ENCODE data around the gene TMEM37. TPM values are rescaled to one million over a fixed set of nuclear protein-coding genes. Genes with fewer than 3 reads are reported as not detected.
A peak's percentile ranks its signal among the peaks of the same experiment; 100 is the strongest.

Gene TMEM37
- total and polyA plus RNA-seq, 2 experiments from 2014 or later = 52.6 to 123 TPM

- no peaks in the 10 kb centered on the region for H3K36me3 ChIP-seq (replicated peaks; ENCODE audit: insufficient read depth, low read depth)
- no peak for TF ChIP-seq EZH2 (IDR thresholded peaks at IDR 0.05; ENCODE audit: borderline replicate concordance)
- no peak for TF ChIP-seq CTCF (IDR thresholded peaks at IDR 0.05; ENCODE audit: poor library complexity)
- TF ChIP-seq EZH2phosphoT487 (IDR thresholded peaks at IDR 0.05; ENCODE audit: low read depth, severe bottlenecking, unreplicated experiment) = no peak
- peaks cover 50% of the 10 kb centered on the region for H3K4me1 ChIP-seq (ENCODE audit: insufficient read depth)
- no peaks in the 10 kb centered on the region for H3K9me3 ChIP-seq (ENCODE audit: low read depth)
- H3K27ac ChIP-seq = peak overlapping the region; percentile 85
- peak; percentile 7 for DNase-seq (ENCODE audit: low spot score)
- 56% methylated on average over 7 of the region's 7 CpGs for WGBS (ENCODE audit: low lambda C conversion rate, missing lambda C conversion rate)
- H3K4me3 ChIP-seq = no peak overlapping the region
- no peak overlapping the region for H2AFZ ChIP-seq
- H4K20me1 ChIP-seq (ENCODE audit: insufficient read depth, poor library complexity, severe bottlenecking) = no peaks in the 10 kb centered on the region
- no peaks in the 10 kb centered on the region for H3K79me2 ChIP-seq
- no peaks in the 10 kb centered on the region for H3K9me2 ChIP-seq (replicated peaks; ENCODE audit: insufficient read depth)
- H3K4me2 ChIP-seq = no peak overlapping the region
- no peaks in the 10 kb centered on the region for H3K27me3 ChIP-seq
These were observed 55.2 kb downstream of the TMEM37 start for GRCh38 chr2:119486886-119487285.

- peaks cover 55% of the 10 kb centered on the region for H3K4me1 ChIP-seq (ENCODE audit: insufficient read depth)
- H3K9me2 ChIP-seq (replicated peaks; ENCODE audit: insufficient read depth) = no peaks in the 10 kb centered on the region
- no peaks in the 10 kb centered on the region for H3K9me3 ChIP-seq (ENCODE audit: low read depth)
- no peak overlapping the region for H3K4me3 ChIP-seq
- 43% methylated on average over 9 of the region's 9 CpGs for WGBS (ENCODE audit: low lambda C conversion rate, missing lambda C conversion rate)
- no peak for TF ChIP-seq EZH2phosphoT487 (IDR thresholded peaks at IDR 0.05; ENCODE audit: low read depth, severe bottlenecking, unreplicated experiment)
- TF ChIP-seq CTCF (IDR thresholded peaks at IDR 0.05; ENCODE audit: poor library complexity) = no peak
- TF ChIP-seq EZH2 (IDR thresholded peaks at IDR 0.05; ENCODE audit: borderline replicate concordance) = no peak
- H3K36me3 ChIP-seq (replicated peaks; ENCODE audit: insufficient read depth, low read depth) = no peaks in the 10 kb centered on the region
- H3K79me2 ChIP-seq = no peaks in the 10 kb centered on the region
- no peaks in the 10 kb centered on the region for H3K27me3 ChIP-seq
- H3K27ac ChIP-seq = peak overlapping the region; percentile 96
- H3K4me2 ChIP-seq = no peak overlapping the region
- no peak overlapping the region for H2AFZ ChIP-seq
- DNase-seq (ENCODE audit: low spot score) = peak; percentile 89
- H4K20me1 ChIP-seq (ENCODE audit: insufficient read depth, poor library complexity, severe bottlenecking) = no peaks in the 10 kb centered on the region
These were observed 56.0 kb downstream of the TMEM37 start for GRCh38 chr2:119487434-119488244.

Other genes with a start within 250 kb of the TMEM37 start
- 10.2 and 11.2 TPM in 2 replicates for gene STEAP3, start 208.0 kb upstream of the TMEM37 start, total RNA-seq
- gene STEAP3, start 208.0 kb upstream of the TMEM37 start, polyA plus RNA-seq = 7.1 and 12.0 TPM in 2 replicates
- gene C2orf76, start 65.0 kb upstream of the TMEM37 start, total RNA-seq = 11.3 and 16.6 TPM in 2 replicates
- gene C2orf76, start 65.0 kb upstream of the TMEM37 start, polyA plus RNA-seq = 17.6 and 18.3 TPM in 2 replicates
- 272 TPM in 2 replicates for gene DBI, start 64.9 kb upstream of the TMEM37 start, total RNA-seq
- gene DBI, start 64.9 kb upstream of the TMEM37 start, polyA plus RNA-seq = 675 and 755 TPM in 2 replicates
- gene SCTR, start 92.6 kb downstream of the TMEM37 start, total RNA-seq = 1.7 and 2.4 TPM in 2 replicates
- 4.3 and 4.9 TPM in 2 replicates for gene SCTR, start 92.6 kb downstream of the TMEM37 start, polyA plus RNA-seq
- gene CFAP221, start 112.6 kb downstream of the TMEM37 start, total RNA-seq = 3.4 and 8.1 TPM in 2 replicates
- 3.3 and 3.5 TPM in 2 replicates for gene CFAP221, start 112.6 kb downstream of the TMEM37 start, polyA plus RNA-seq
- 27.5 and 29.4 TPM in 2 replicates for gene TMEM177, start 247.3 kb downstream of the TMEM37 start, total RNA-seq
- 28.8 and 43.8 TPM in 2 replicates for gene TMEM177, start 247.3 kb downstream of the TMEM37 start, polyA plus RNA-seq